Stomach (tissue), 4 donors: Measurements from ENCODE around the gene PDSS2.

Experiments used
- EP300 ChIP-seq: sonication (generic); formaldehyde crosslinking; IDR thresholded peaks from one replicate; pipeline ENCODE4 v1.6.1; 2017; ENCODE audit warnings: antibody characterized with exemption
- TF ChIP-seq, protein P1 (sequence below), 7 experiments: fragments of 450-650 bp in 4 of 7; fragments of 200-600 bp in 3 of 7; sonication (generic) in 3 of 7; IDR thresholded peaks; one replicate each; pipeline ENCODE4 v1.5.1; 2016 to 2019; ENCODE audit warnings: antibody characterized with exemption in 7 of 7, control low read depth in 2 of 7, mild to moderate bottlenecking in 1 of 7

DNA sequence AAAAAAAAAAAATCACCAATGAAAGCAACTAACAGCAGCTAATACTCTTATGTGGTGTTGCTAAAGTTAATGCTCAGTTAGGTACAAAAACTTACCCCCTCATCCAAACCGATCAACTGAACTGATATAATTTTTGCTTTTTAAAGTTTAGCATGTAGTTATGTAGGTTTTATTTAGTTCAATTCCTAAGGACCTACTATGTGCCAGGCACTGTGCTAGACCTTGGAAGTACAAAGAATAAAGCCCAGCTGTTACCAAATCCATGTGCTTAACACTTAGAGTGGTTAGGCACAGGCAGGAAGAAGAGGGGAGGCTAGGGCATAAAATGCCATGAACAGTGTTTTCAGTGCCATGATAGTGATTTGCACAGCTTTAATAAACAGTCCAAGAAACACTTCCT, 85.1 kb downstream of the PDSS2 start:
- TF ChIP-seq EP300, result no peak
- TF ChIP-seq, protein P1, sequence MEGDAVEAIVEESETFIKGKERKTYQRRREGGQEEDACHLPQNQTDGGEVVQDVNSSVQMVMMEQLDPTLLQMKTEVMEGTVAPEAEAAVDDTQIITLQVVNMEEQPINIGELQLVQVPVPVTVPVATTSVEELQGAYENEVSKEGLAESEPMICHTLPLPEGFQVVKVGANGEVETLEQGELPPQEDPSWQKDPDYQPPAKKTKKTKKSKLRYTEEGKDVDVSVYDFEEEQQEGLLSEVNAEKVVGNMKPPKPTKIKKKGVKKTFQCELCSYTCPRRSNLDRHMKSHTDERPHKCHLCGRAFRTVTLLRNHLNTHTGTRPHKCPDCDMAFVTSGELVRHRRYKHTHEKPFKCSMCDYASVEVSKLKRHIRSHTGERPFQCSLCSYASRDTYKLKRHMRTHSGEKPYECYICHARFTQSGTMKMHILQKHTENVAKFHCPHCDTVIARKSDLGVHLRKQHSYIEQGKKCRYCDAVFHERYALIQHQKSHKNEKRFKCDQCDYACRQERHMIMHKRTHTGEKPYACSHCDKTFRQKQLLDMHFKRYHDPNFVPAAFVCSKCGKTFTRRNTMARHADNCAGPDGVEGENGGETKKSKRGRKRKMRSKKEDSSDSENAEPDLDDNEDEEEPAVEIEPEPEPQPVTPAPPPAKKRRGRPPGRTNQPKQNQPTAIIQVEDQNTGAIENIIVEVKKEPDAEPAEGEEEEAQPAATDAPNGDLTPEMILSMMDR (IDR thresholded peaks at IDR 0.05), result no peak
